SU-DHL-6 (cell line): Measurements from ENCODE around the gene ETV6.

Experiments used
- EZH2phosphoT487 ChIP-seq: fragments of 200-600 bp; sonication (generic), shearing (Covaris generic); conservative IDR thresholded peaks from 2 replicates; pipeline ENCODE4 v1.6.1; 2018; ENCODE audit warnings: mild to moderate bottlenecking, antibody characterized with exemption, low read length, moderate library complexity, mixed read lengths
- TF ChIP-seq, protein P1 (sequence below): fragments of 200-600 bp; sonication (generic); IDR thresholded peaks from one replicate; pipeline ENCODE4 v1.5.1; 2017; ENCODE audit warnings: antibody characterized with exemption, mild to moderate bottlenecking, low read length, moderate library complexity; ENCODE audit not compliant: insufficient read depth, poor library complexity, severe bottlenecking

DNA sequence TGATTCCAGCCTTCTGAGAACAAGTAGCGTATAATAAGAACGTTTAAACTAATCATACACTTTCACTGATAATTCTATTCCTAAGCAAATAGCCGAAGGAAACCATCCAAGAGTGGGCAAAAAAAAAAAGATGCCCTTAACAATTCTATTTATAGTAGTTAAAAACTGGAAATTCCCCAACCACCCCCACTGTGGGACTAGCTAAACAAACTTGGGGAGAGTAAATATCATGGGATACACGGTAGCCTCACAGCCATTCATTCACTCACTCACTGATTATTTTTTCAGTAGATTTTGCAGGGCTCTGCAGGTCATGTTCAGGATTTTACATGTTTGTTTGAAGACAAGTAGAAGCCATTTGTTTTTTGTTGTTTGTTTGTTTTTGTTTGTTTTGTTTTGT is 197.0 kb downstream of the ETV6 start:
- TF ChIP-seq, protein P1, sequence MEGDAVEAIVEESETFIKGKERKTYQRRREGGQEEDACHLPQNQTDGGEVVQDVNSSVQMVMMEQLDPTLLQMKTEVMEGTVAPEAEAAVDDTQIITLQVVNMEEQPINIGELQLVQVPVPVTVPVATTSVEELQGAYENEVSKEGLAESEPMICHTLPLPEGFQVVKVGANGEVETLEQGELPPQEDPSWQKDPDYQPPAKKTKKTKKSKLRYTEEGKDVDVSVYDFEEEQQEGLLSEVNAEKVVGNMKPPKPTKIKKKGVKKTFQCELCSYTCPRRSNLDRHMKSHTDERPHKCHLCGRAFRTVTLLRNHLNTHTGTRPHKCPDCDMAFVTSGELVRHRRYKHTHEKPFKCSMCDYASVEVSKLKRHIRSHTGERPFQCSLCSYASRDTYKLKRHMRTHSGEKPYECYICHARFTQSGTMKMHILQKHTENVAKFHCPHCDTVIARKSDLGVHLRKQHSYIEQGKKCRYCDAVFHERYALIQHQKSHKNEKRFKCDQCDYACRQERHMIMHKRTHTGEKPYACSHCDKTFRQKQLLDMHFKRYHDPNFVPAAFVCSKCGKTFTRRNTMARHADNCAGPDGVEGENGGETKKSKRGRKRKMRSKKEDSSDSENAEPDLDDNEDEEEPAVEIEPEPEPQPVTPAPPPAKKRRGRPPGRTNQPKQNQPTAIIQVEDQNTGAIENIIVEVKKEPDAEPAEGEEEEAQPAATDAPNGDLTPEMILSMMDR, result no peak
- TF ChIP-seq EZH2phosphoT487, result no peak
